DMS53 treated with DMSO at 0.1 percent for 48 hours (cell line): ENCODE results near the gene ENPEP.
A peak's percentile ranks its signal among the peaks of the same experiment; 100 is the strongest.
"Not testable (repeated sequence)": the region's sequence is repeated elsewhere in the genome, so short reads cannot be mapped to it uniquely, and the experiment has no call there.

Experiments
- DNase-seq: peaks from one replicate; lab custom pipeline; 2025; ENCODE audit not compliant: unreplicated experiment; lab: John Stamatoyannopoulos, UW

The ENPEP gene

GRCh38 chr4:110483516-110483915 is 7.6 kb downstream of the ENPEP start:
- no peak for DNase-seq

DNA sequence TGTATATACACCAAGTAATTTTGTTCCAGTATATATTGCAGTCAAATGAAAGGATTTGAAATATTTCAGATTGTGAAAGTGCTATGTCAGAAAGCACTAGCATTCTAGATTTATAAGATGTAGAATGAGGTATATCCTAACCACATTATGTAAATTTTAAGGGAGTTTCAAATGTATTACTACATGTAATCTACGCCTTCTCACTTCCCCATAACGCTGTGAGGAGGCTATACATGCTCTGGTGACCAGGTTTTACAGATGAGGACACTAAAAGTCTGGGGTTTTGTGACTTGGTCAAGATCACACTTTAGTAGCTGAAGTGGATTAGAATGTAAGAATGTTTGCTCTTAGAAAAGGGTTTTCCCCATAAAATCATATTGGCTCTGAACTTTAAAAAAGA is 8.1 kb downstream of the ENPEP start:
- no peak for DNase-seq

- no peak for DNase-seq
These were observed 8.8 kb downstream of the ENPEP start for GRCh38 chr4:110484767-110485166.

DNA sequence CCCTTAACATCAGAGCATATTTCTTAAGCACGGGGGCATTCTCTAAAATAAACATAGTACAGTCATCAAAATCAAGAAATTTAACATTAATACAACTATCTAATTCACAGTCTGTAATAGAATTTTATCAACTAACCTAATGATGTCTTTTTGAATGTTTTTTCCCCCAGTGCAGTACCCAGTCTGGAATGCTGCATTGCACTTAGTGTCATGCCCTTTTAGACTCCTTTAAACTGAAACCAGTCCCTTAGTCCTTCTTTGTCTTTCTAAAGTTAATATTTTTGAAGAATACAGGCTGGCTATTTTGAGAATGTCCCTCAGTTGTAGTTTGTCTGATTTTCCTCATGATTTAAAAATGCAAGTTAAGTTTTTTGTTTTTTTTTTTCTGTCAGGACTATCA is 9.5 kb downstream of the ENPEP start:
- no peak for DNase-seq

DNA sequence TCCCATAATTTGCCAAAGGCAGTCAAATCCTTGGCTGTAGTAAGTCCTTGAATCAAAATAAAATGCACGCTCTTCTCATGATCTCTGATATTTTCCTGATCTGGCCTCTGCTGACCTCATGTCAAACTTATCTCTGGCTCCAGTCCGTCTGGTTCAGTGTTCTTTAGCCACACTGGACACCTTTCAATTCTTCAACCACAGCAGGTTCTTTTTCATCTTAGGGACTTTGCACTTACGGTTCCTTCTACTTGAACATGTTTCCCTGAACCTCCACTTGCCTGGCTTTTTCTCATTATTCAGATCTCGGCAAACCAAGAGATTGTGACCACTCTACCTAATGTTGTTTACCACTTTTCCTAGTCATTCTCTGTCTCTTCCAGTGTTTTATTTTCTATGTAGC is 10.3 kb downstream of the ENPEP start:
- no peak for DNase-seq

GRCh38 chr4:110486850-110487249 is 10.9 kb downstream of the ENPEP start:
- not testable (repeated sequence) for DNase-seq

GRCh38 chr4:110487873-110488272 is 11.9 kb downstream of the ENPEP start:
- DNase-seq: no peak

DNA sequence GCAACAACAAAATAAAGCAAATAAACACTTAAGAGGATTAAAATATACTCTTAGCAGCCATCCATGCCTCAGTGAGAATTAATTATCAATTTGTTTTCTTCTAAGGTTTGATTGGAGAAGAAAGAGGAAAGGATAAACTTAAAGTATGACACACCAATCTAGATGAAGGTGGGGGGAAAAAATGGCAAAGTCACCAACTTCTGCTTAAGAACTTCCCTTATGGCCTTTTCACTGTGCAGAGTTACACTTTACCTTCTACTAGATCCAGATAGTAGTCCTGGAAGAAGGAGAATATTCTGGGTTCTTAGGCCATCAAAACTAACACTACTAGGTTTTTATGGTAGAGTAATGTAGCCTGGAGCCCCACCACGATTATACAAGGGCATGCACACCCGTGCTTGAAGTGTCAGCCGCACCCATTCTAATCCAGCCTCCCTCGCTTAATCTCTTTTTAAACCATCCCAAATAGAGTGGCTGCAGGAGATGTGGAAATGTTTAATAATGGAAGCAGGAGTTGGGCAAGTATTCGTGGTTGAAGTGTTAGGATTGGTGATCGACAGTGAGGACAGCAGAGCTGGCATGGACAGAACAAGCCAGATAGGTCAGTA is 14.1 kb downstream of the ENPEP start:
- DNase-seq: no peak

GRCh38 chr4:110492522-110492921 is 16.6 kb downstream of the ENPEP start:
- no peak for DNase-seq

DNA sequence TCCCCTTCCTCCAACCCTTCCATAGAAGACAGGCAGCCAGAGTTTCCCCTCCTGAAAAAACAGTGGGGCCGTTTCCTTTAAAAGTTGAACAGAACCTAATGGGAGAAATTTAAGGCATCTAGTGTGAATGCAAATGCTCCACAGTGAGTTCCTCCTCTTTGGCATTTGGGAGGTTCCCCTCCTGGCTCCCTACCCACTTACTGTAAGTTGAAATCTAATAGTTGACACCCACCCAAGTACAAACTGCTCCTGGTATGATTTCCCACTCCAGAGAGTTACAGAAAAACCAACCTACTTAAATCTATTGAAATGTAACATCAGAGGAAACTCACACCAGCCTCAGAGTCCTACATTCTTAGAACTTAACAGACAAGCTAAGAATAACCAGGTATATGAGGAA is 17.6 kb downstream of the ENPEP start:
- no peak for DNase-seq

DNA sequence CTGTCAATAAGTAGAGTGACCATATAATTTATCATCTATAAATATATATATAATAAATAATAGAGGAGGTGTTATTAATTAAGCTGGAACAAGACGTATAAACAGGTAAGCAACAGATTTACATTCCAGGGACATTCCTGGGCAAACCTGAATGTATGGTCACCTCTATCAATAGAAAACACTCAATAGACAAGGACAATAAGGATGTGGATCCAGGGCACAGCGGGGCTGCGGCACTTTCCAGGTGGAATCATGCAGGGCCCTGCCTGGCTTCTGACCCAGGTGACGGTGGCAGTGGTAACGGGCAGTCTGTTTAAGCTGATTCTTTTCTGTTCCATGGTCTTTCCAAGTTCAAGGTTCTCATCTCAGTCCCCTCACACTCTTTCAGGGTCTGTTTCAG is 22.5 kb downstream of the ENPEP start:
- no peak for DNase-seq

DNA sequence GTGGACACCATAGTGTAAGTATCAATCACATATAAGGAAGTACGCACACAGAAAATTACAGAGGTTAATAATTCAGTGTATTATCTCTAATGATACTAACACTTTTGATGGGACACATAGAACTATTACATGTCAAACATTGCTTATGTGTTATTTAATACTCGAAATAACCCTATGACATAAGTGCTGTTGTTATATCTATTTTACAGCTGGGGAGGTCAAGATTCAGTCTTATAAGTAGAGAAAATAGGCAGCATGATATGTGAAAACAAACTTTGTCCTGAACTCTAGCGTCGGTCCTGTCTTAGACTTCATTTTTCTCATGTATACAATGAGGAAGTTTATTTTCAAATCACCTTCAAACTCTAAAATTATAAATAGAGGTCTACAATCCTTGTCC is 23.2 kb downstream of the ENPEP start:
- no peak for DNase-seq

DNA sequence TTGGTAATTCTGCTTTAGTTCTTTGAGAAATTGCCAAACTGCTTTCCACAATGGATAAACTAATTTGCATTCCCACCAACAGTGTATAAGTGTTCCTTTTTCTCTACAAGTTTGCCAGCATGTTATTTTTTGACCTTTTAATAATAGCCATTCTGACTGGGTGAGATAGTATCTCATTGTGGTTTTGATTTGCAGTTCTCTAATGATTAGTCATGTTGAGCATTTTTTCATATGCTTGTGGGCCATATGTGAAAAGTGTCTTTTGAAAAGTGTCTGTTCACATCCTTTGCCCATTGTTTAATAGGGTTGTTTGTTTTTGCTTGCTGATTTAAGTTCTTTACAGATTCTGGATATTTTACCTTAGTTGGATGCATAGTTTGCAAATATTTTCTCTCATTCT is 25.9 kb downstream of the ENPEP start:
- no peak for DNase-seq

- DNase-seq: no peak
These were observed 27.5 kb downstream of the ENPEP start for GRCh38 chr4:110503270-110504083.

DNA sequence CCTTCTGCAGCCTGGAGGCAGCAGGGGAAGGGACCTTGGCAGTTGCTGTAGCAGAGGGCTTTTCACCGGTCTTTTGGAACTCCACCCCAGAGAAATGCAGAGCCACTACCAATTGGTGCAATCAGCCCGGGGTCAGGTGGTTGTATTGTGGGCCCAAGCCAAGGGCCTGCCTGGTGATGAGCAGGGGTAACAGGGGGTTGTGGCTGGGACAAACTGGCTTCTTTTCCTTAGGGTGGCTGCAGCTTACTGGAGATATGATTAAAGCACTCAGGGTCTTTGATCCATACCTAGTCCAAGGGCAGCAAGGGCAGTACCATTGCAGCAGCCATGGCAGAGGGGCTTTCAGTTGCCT is 28.1 kb downstream of the ENPEP start:
- no peak for DNase-seq

DNA sequence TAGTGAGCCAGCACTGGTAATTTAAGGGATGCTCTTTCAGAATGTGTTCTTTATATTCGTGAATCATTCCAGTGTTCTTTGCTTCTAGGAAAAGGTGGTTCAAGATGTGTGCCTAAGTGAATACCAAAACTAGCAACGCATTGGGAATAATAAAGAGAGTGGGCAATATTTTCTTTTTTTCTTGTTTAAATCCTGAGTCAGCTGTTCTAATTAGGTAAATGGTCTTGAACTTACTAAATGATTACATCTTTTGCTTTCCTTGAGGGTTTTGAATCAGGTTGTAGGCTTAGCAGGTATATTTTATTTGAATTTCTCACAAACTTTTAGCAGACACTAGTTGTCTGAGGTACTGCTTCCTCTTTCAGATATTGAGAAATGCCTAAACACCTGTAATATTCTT is 29.5 kb downstream of the ENPEP start:
- no peak for DNase-seq

DNA sequence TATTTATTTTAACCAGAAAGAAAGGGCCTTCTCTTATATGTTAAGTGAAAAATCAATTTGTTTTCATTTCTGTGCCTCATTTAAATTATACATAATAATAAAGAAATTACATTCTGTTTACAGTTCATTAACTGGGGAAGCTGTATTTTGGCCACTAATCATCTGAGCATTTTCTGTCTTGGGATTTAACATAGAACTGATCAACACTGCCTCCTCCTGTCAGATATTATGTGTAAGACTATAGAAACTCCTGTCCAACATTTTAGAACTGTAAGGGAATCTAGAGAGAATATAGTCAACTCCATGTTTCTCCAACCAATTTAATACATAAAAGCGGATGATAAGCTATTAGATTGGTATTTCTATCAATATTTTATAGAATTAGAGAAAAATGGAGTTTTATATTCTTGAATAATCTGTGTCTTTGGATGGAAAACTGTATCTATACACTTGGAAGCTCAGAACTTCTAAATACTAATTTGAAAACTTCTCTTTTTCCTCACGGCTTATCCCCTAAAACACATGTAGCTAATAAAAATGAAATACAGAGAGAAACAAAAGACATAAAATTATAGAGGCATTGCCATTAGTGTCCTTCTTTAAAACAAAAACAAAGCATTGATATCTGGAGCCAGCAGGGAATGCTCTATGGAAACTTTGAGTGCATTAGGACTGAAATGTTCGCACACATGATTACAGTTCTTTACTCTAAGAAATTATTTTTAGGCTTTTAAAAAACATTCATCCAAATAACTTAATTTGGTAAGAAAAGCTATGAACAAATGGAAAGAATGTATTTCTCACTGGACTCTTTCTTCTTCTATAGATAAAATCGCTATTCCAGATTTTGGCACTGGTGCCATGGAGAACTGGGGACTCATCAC is 33.1 kb downstream of the ENPEP start:
- no peak for DNase-seq

DNA sequence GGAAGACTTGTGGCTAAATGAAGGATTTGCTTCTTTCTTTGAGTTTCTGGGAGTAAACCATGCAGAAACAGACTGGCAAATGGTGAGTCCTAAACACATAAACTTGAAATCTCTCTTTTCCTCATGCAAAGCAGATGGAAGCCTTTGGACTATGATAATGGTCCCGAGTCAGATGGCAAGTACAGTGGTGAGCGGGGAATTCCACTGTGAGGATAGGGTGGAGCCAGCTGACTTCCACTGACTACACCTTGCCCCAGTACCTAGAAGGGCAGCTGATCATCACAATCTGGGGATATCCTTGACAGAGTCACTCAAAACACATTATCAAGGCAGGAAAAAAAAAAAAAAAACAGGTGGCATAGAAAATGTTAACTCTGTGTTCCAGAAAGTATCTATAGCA is 34.3 kb downstream of the ENPEP start:
- no peak for DNase-seq

- DNase-seq: peak; percentile 51
These were observed 35.1 kb downstream of the ENPEP start for GRCh38 chr4:110510955-110511544.

DNA sequence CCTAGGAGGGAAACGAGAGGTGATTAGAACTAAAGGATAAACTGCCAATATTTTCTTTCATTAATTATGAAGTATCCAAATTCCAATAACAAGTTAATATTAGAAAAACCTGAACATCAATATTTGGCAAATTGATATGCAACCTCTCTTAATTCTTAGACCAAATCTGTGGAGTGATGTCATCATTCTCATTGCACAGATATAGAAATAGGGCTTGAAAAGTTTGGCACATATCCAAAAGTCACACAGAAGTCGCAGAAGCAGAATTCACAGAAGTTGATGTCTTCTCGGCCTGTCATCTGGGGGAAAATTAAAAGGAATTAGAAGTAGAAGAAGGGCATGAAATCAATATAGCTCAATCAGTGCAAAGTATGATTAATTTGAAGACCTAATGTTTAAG is 36.9 kb downstream of the ENPEP start:
- no peak for DNase-seq

GRCh38 chr4:110514889-110515479 is 39.0 kb downstream of the ENPEP start:
- DNase-seq: peak; percentile 43
